Trophoblast cell (in vitro differentiated cells and primary cell): ENCODE results near the gene PEPD.

Experiments
- DNase-seq, 2 donors: peaks; one replicate each; pipeline ENCODE4 v3.0.0-alpha.2; 2016
- H2AFZ ChIP-seq: 2 replicates; pipeline ENCODE4 v1.6.1; 2013; ENCODE audit warnings: low read length, moderate library complexity, mild to moderate bottlenecking; ENCODE audit not compliant: insufficient read depth, poor library complexity
- H2AK5ac ChIP-seq: 2 replicates; pipeline ENCODE4 v1.6.1; 2013; ENCODE audit warnings: mild to moderate bottlenecking, low read length
- H2BK120ac ChIP-seq: 2 replicates; pipeline ENCODE4 v1.6.1; 2013; ENCODE audit warnings: low read length, mild to moderate bottlenecking, moderate library complexity; ENCODE audit not compliant: insufficient read depth, poor library complexity
- H2BK12ac ChIP-seq: 2 replicates; pipeline ENCODE4 v1.6.1; 2013; ENCODE audit warnings: mild to moderate bottlenecking, low read length, moderate library complexity
- H2BK5ac ChIP-seq: 2 replicates; pipeline ENCODE4 v1.6.1; 2013; ENCODE audit warnings: low read length, low read depth, moderate library complexity, mild to moderate bottlenecking; ENCODE audit not compliant: poor library complexity
- H3K14ac ChIP-seq: 2 replicates; pipeline ENCODE4 v1.6.1; 2013; ENCODE audit warnings: mild to moderate bottlenecking, low read length
- H3K18ac ChIP-seq: 2 replicates; pipeline ENCODE4 v1.6.1; 2013; ENCODE audit warnings: mild to moderate bottlenecking, low read length
- H3K23ac ChIP-seq: 2 replicates; pipeline ENCODE4 v1.6.1; 2013; ENCODE audit warnings: low read length
- H3K27ac ChIP-seq: 2 replicates; pipeline ENCODE4 v1.5.1; 2013; ENCODE audit warnings: low read depth, mild to moderate bottlenecking, inconsistent platforms, low read length, moderate library complexity
- H3K27me3 ChIP-seq: 2 replicates; pipeline ENCODE4 v1.6.1; 2013; ENCODE audit warnings: inconsistent platforms, mild to moderate bottlenecking, low read length, moderate library complexity; ENCODE audit not compliant: insufficient read depth
- H3K36me3 ChIP-seq, 2 experiments: 1 replicate in 1 of 2; 2 replicates in 1 of 2; pipeline ENCODE4 v1.6.1; 2013; ENCODE audit warnings: low read length in 2 of 2, mild to moderate bottlenecking in 2 of 2, moderate library complexity in 1 of 2; ENCODE audit not compliant: insufficient read depth in 2 of 2, control insufficient read depth in 1 of 2
- H3K4ac ChIP-seq: 2 replicates; pipeline ENCODE4 v1.6.1; 2013; ENCODE audit warnings: low read depth, mild to moderate bottlenecking, low read length, moderate library complexity
- H3K4me1 ChIP-seq, 2 experiments: 1 replicate in 1 of 2; 2 replicates in 1 of 2; pipeline ENCODE4 v1.6.1; 2013; ENCODE audit warnings: low read length in 2 of 2, mild to moderate bottlenecking in 2 of 2, moderate library complexity in 1 of 2; ENCODE audit not compliant: insufficient read depth in 2 of 2, control insufficient read depth in 1 of 2
- H3K4me2 ChIP-seq: 2 replicates; pipeline ENCODE4 v1.6.1; 2013; ENCODE audit warnings: inconsistent platforms, mild to moderate bottlenecking, low read length, moderate library complexity
- H3K4me3 ChIP-seq: 2 replicates; pipeline ENCODE4 v1.5.1; 2013; ENCODE audit warnings: mild to moderate bottlenecking, low read depth, low read length, inconsistent platforms
- H3K79me1 ChIP-seq: one replicate; pipeline ENCODE4 v1.6.1; 2013; ENCODE audit warnings: low read length
- H3K79me2 ChIP-seq: 2 replicates; pipeline ENCODE4 v1.6.1; 2013; ENCODE audit warnings: low read length, mild to moderate bottlenecking; ENCODE audit not compliant: control insufficient read depth, insufficient read depth, poor library complexity
- H3K9ac ChIP-seq: 2 replicates; pipeline ENCODE4 v1.6.1; 2013; ENCODE audit warnings: mild to moderate bottlenecking, low read length
- H3K9me3 ChIP-seq: 2 replicates; pipeline ENCODE4 v1.6.1; 2013; ENCODE audit warnings: low read depth, mild to moderate bottlenecking, control low read depth, inconsistent platforms, low read length; ENCODE audit not compliant: insufficient read depth
- H4K12ac ChIP-seq: 2 replicates; pipeline ENCODE4 v1.6.1; 2013; ENCODE audit warnings: low read depth, mild to moderate bottlenecking, low read length, moderate library complexity
- H4K8ac ChIP-seq: 2 replicates; pipeline ENCODE4 v1.6.1; 2013; ENCODE audit warnings: low read depth, mild to moderate bottlenecking, low read length, moderate library complexity
- H4K91ac ChIP-seq: one replicate; pipeline ENCODE4 v1.6.1; 2013; ENCODE audit warnings: low read depth, mild to moderate bottlenecking, low read length, moderate library complexity
- WGBS: extraction: QIAGEN DNeasy Blood & Tissue Kit; methylation state at CpG from one replicate; pipeline ENCODE4 v1.1.7; 2013; ENCODE audit warnings: missing lambda C conversion rate; ENCODE audit not compliant: insufficient read length, insufficient coverage; ENCODE audit errors: extremely low coverage; 5-methylcytosine and 5-hydroxymethylcytosine counted together

Gene PEPD

DNA sequence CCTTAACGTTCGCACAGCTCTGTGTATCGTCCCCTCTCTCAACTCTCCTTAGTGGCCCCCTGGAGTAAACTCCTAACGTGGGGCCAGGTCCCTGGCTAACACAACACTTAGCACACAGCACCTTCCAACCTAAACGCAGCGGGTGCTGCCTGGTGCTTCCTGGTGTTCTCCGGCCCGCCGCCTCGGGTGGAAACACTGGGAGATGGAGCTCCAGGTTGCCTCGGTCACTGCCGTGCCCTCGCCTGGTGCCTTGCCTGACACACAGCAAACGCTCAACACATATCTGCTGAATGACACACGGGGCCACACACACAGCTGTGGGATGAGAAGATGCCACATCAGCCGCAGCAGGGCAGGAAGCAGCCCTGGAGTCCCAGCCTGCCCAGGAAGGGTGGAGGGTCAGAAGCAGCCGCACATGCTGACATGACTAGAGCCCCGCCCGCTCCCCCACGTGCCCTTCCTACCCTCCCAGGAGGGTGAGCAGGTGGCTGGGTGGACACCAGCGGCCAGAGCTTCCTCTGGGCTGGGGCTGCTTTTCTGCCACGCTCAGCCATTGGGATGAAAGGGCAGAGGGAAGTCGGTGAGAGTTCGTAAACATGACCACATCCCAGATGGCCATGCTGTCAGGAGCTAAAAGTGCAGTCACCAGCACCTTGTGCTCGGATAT is 6.6 kb downstream of the PEPD start:
- Histone ChIP-seq H3K4me2 (no peak overlapping the region), H2BK12ac (no peak overlapping the region), H3K4me3 (no peak overlapping the region)

DNA sequence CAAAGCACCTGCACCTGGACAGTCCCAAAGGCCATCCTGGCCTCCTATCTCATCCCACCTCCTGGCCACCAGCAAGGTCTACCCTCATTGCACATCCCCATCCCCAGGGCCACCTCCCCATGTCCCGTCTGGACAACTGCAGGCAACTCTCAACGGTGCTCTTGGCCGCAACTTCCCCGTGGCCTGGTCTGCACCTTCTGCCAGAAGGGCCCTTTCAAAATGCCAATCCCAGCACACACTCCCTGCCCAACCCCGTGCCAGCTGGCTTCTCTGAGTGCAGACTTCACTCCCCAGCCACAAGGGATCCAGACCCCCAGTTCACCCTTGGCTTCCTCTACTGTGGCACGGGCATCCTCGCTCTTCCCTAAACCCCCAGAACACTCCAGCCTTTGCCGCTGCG is 8.2 kb downstream of the PEPD start:
- no peak overlapping the region for H3K14ac ChIP-seq
- no peaks in the 10 kb centered on the region for H3K9me3 ChIP-seq
- no peak overlapping the region for H4K8ac ChIP-seq
- H3K4me2 ChIP-seq, result no peak overlapping the region
- no peak overlapping the region for H3K4ac ChIP-seq
- no peak overlapping the region for H3K23ac ChIP-seq
- no CpG with 5 or more reads among the region's 9 CpGs for WGBS
- H2BK120ac ChIP-seq, result no peak overlapping the region
- no peak for DNase-seq
- H3K36me3 ChIP-seq, result peaks cover 0 to 2% of the 10 kb centered on the region in 2 experiments
- peaks cover 0 to 2% of the 10 kb centered on the region in 2 experiments for H3K4me1 ChIP-seq
- no peak overlapping the region for H4K12ac ChIP-seq
- H3K27me3 ChIP-seq, result no peaks in the 10 kb centered on the region
- H3K27ac ChIP-seq, result no peak overlapping the region
- no peak overlapping the region for H2BK5ac ChIP-seq
- H3K4me3 ChIP-seq, result no peak overlapping the region
- no peak overlapping the region for H4K91ac ChIP-seq
- H3K18ac ChIP-seq, result no peak overlapping the region
- no peak overlapping the region for H2BK12ac ChIP-seq
- H3K79me1 ChIP-seq, result no peaks in the 10 kb centered on the region
- H2AK5ac ChIP-seq, result no peak overlapping the region
- no peak overlapping the region for H2AFZ ChIP-seq
- no peaks in the 10 kb centered on the region for H3K79me2 ChIP-seq
- H3K9ac ChIP-seq, result no peak overlapping the region

More for the DNA sequence above, 6.6 kb downstream of the PEPD start:
- no peak overlapping the region for H2BK5ac ChIP-seq
- H2BK120ac ChIP-seq, result no peak overlapping the region
- H3K14ac ChIP-seq, result no peak overlapping the region
- no peak overlapping the region for H4K12ac ChIP-seq
- no CpG with 5 or more reads among the region's 25 CpGs for WGBS
- no peak overlapping the region for H3K9ac ChIP-seq
- H4K8ac ChIP-seq, result no peak overlapping the region
- no peaks in the 10 kb centered on the region for H3K79me1 ChIP-seq
- H3K23ac ChIP-seq, result no peak overlapping the region
- peaks cover 0 to 2% of the 10 kb centered on the region in 2 experiments for H3K36me3 ChIP-seq
- H3K27ac ChIP-seq, result no peak overlapping the region
- H2AFZ ChIP-seq, result no peak overlapping the region
- H3K79me2 ChIP-seq, result no peaks in the 10 kb centered on the region
- no peaks in the 10 kb centered on the region for H3K4me1 ChIP-seq
- no peak overlapping the region for H4K91ac ChIP-seq
- peak in 1 of 2 donors; percentile 24 for DNase-seq
- H2AK5ac ChIP-seq, result no peak overlapping the region
- H3K4ac ChIP-seq, result no peak overlapping the region
- H3K27me3 ChIP-seq, result no peaks in the 10 kb centered on the region
- no peak overlapping the region for H3K18ac ChIP-seq
- no peaks in the 10 kb centered on the region for H3K9me3 ChIP-seq

- H2BK12ac ChIP-seq, result no peak overlapping the region
- H4K91ac ChIP-seq, result no peak overlapping the region
- H2AK5ac ChIP-seq, result no peak overlapping the region
- no peak overlapping the region for H3K18ac ChIP-seq
- no peak overlapping the region for H3K9ac ChIP-seq
- no peak overlapping the region for H3K4ac ChIP-seq
- no peak overlapping the region for H3K4me3 ChIP-seq
- H3K9me3 ChIP-seq, result no peaks in the 10 kb centered on the region
- no peak overlapping the region for H3K23ac ChIP-seq
- no peak overlapping the region for H3K14ac ChIP-seq
- peaks cover 0 to 2% of the 10 kb centered on the region in 2 experiments for H3K36me3 ChIP-seq
- H4K12ac ChIP-seq, result no peak overlapping the region
- no peak overlapping the region for H2BK5ac ChIP-seq
- H3K79me1 ChIP-seq, result no peaks in the 10 kb centered on the region
- no CpG with 5 or more reads among the region's 23 CpGs for WGBS
- H3K4me2 ChIP-seq, result no peak overlapping the region
- peaks cover 5 to 7% of the 10 kb centered on the region in 2 experiments for H3K4me1 ChIP-seq
- H2AFZ ChIP-seq, result no peak overlapping the region
- no peaks in the 10 kb centered on the region for H3K27me3 ChIP-seq
- no peak overlapping the region for H3K27ac ChIP-seq
- no peak overlapping the region for H2BK120ac ChIP-seq
- no peak for DNase-seq
- no peaks in the 10 kb centered on the region for H3K79me2 ChIP-seq
- no peak overlapping the region for H4K8ac ChIP-seq
Measured at GRCh38 chr19:33512580-33513137, 8.9 kb downstream of the PEPD start.

DNA sequence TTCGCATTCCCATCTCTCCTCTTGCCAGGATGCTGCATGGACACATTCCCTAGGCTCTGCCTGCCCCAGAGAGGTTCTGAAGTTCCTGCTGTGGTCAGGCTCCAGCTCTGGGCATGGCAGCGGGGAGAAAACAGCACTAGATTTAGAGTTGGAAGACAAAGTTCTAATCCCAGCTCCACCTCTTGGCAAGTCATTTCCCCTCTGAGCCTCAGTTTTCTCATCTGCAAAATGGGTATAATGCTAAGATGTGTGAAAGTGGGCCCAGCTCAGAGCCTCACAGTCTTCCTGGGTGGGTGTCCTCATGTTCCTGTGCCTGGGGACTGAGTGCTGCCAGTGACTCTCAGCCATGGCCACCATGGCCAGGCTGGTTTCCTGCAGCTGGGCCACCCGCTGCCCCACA is 9.6 kb downstream of the PEPD start:
- Histone ChIP-seq H3K9ac (no peak overlapping the region), H3K27me3 (no peaks in the 10 kb centered on the region), H4K12ac (no peak overlapping the region), H3K4me1 (peaks cover 11 to 13% of the 10 kb centered on the region in 2 experiments), H3K4ac (no peak overlapping the region), H3K14ac (no peak overlapping the region), H2BK120ac (no peak overlapping the region), H3K4me3 (no peak overlapping the region), H2BK12ac (no peak overlapping the region), H3K79me1 (no peaks in the 10 kb centered on the region), H3K79me2 (no peaks in the 10 kb centered on the region), H2BK5ac (no peak overlapping the region), H2AK5ac (no peak overlapping the region), H4K8ac (no peak overlapping the region), H2AFZ (no peak overlapping the region), H3K36me3 (peaks cover 0 to 2% of the 10 kb centered on the region in 2 experiments), H3K4me2 (no peak overlapping the region), H3K27ac (no peak overlapping the region), H3K18ac (no peak overlapping the region), H3K23ac (no peak overlapping the region), H4K91ac (no peak overlapping the region), H3K9me3 (no peaks in the 10 kb centered on the region)
- DNase-seq, result no peak
- no CpG with 5 or more reads among the region's 3 CpGs for WGBS
